PFSK-1 (cell line): Measurements from ENCODE around the gene ACSL4.

Source experiments
- POLR2AphosphoS5 ChIP-seq: IDR thresholded peaks from 2 replicates; pipeline ENCODE4 v1.6.1; 2012; ENCODE audit warnings: low read depth, mild to moderate bottlenecking, control low read depth, low read length, moderate library complexity
- REST ChIP-seq, 2 experiments: IDR thresholded peaks; 2 replicates each; pipeline versions ENCODE4 v1.6.1 to v1.8.0; 2011 to 2012; ENCODE audit warnings: low read depth in 2 of 2, low read length in 2 of 2, control low read depth in 1 of 2, inconsistent platforms in 1 of 2, mild to moderate bottlenecking in 1 of 2, moderate library complexity in 1 of 2; ENCODE audit not compliant: insufficient read depth in 1 of 2
- TAF1 ChIP-seq: IDR thresholded peaks from 2 replicates; pipeline ENCODE4 v1.6.1; 2012; ENCODE audit warnings: low read length, control low read depth, borderline replicate concordance; ENCODE audit not compliant: insufficient read depth

- no peak for TF ChIP-seq POLR2AphosphoS5
- no peak for TF ChIP-seq TAF1
- TF ChIP-seq REST (IDR thresholded peaks at IDR 0.05; ENCODE audit: insufficient read depth in 1 of 2, low read depth in 2 of 2, low read length in 2 of 2), result no peak
These were observed 18.6 kb upstream of the ACSL4 start for GRCh38 chrX:109751698-109752097.
